ENCODE measurements around the gene SNX25.
A peak's percentile ranks its signal among the peaks of the same experiment; 100 is the strongest.
"Not testable (repeated sequence)": the region's sequence is repeated elsewhere in the genome, so short reads cannot be mapped to it uniquely, and the experiment has no call there.

SNX25 gene

GRCh38 chr4:185307136-185307950 lies 97.9 kb downstream of the SNX25 start:
- H3K27ac Mint-ChIP-seq: no peak overlapping the region
- no peak overlapping the region for H3K4me3 Mint-ChIP-seq
- H3K27me3 Mint-ChIP-seq (ENCODE audit: low read depth): no peaks in the 10 kb centered on the region
- H3K9me3 Mint-ChIP-seq: peaks cover 3% of the 10 kb centered on the region
- peaks cover 24% of the 10 kb centered on the region for H3K4me1 Mint-ChIP-seq (ENCODE audit: low read depth)
- peaks cover 29% of the 10 kb centered on the region for H3K36me3 Mint-ChIP-seq (ENCODE audit: low read depth)

GRCh38 chr4:185309770-185310169 lies 100.4 kb downstream of the SNX25 start:
- Mint-ChIP-seq H3K4me1 (ENCODE audit: low read depth) (peaks cover 24% of the 10 kb centered on the region), H3K9me3 (peaks cover 3% of the 10 kb centered on the region), H3K27ac (peak overlapping the region; percentile 79), H3K4me3 (peak overlapping the region; percentile 0), H3K27me3 (ENCODE audit: low read depth) (no peaks in the 10 kb centered on the region), H3K36me3 (ENCODE audit: low read depth) (peaks cover 42% of the 10 kb centered on the region)

GRCh38 chr4:185311113-185311888 lies 101.9 kb downstream of the SNX25 start:
- Mint-ChIP-seq H3K4me3 (no peak overlapping the region), H3K9me3 (peaks cover 3% of the 10 kb centered on the region), H3K4me1 (ENCODE audit: low read depth) (peaks cover 24% of the 10 kb centered on the region), H3K27ac (no peak overlapping the region), H3K27me3 (ENCODE audit: low read depth) (no peaks in the 10 kb centered on the region), H3K36me3 (ENCODE audit: low read depth) (peaks cover 48% of the 10 kb centered on the region)

GRCh38 chr4:185312699-185313098 lies 103.3 kb downstream of the SNX25 start:
- H3K36me3 Mint-ChIP-seq (ENCODE audit: low read depth): peaks cover 57% of the 10 kb centered on the region
- H3K27ac Mint-ChIP-seq: no peak overlapping the region
- H3K27me3 Mint-ChIP-seq (ENCODE audit: low read depth): no peaks in the 10 kb centered on the region

GRCh38 chr4:185317462-185317861 lies 108.1 kb downstream of the SNX25 start:
- Mint-ChIP-seq H3K27ac (peak overlapping the region; percentile 26), H3K9me3 (peaks cover 12% of the 10 kb centered on the region), H3K36me3 (ENCODE audit: low read depth) (peaks cover 50% of the 10 kb centered on the region), H3K4me1 (ENCODE audit: low read depth) (peaks cover 14% of the 10 kb centered on the region)
- H3K27me3 Mint-ChIP-seq (ENCODE audit: low read depth); H3K4me3 Mint-ChIP-seq: not testable (repeated sequence)

More at GRCh38 chr4:185312699-185313098, 103.3 kb downstream of the SNX25 start:
- peaks cover 22% of the 10 kb centered on the region for H3K4me1 Mint-ChIP-seq (ENCODE audit: low read depth)
- H3K9me3 Mint-ChIP-seq: peaks cover 9% of the 10 kb centered on the region
- H3K4me3 Mint-ChIP-seq: no peak overlapping the region

- Mint-ChIP-seq H3K27me3 (ENCODE audit: low read depth) (no peaks in the 10 kb centered on the region), H3K9me3 (peaks cover 12% of the 10 kb centered on the region), H3K27ac (no peak overlapping the region), H3K36me3 (ENCODE audit: low read depth) (peaks cover 47% of the 10 kb centered on the region), H3K4me3 (no peak overlapping the region), H3K4me1 (ENCODE audit: low read depth) (peaks cover 14% of the 10 kb centered on the region)
Observed at GRCh38 chr4:185317880-185318279, 108.5 kb downstream of the SNX25 start.

GRCh38 chr4:185318679-185319078 lies 109.3 kb downstream of the SNX25 start:
- peak overlapping the region; percentile 30 for H3K4me3 Mint-ChIP-seq
- no peaks in the 10 kb centered on the region for H3K27me3 Mint-ChIP-seq (ENCODE audit: low read depth)
- H3K4me1 Mint-ChIP-seq (ENCODE audit: low read depth): peaks cover 14% of the 10 kb centered on the region
- H3K9me3 Mint-ChIP-seq: peaks cover 12% of the 10 kb centered on the region
- H3K36me3 Mint-ChIP-seq (ENCODE audit: low read depth): peaks cover 41% of the 10 kb centered on the region
- peak overlapping the region; percentile 52 for H3K27ac Mint-ChIP-seq

- peaks cover 19% of the 10 kb centered on the region for H3K36me3 Mint-ChIP-seq (ENCODE audit: low read depth)
- H3K9me3 Mint-ChIP-seq: peaks cover 6% of the 10 kb centered on the region
- H3K27me3 Mint-ChIP-seq (ENCODE audit: low read depth): no peaks in the 10 kb centered on the region
- no peak overlapping the region for H3K4me3 Mint-ChIP-seq
- no peak overlapping the region for H3K27ac Mint-ChIP-seq
- peaks cover 10% of the 10 kb centered on the region for H3K4me1 Mint-ChIP-seq (ENCODE audit: low read depth)
Observed at GRCh38 chr4:185322803-185323202, 113.4 kb downstream of the SNX25 start.

- Mint-ChIP-seq H3K36me3 (ENCODE audit: low read depth) (peaks cover 20% of the 10 kb centered on the region), H3K27me3 (ENCODE audit: low read depth) (no peaks in the 10 kb centered on the region), H3K9me3 (peaks cover 6% of the 10 kb centered on the region), H3K27ac (no peak overlapping the region), H3K4me1 (ENCODE audit: low read depth) (peaks cover 6% of the 10 kb centered on the region), H3K4me3 (no peak overlapping the region)
Observed at GRCh38 chr4:185323606-185324005, 114.2 kb downstream of the SNX25 start.

- H3K36me3 Mint-ChIP-seq (ENCODE audit: low read depth): peaks cover 20% of the 10 kb centered on the region
- H3K9me3 Mint-ChIP-seq; H3K4me3 Mint-ChIP-seq; H3K27ac Mint-ChIP-seq; H3K27me3 Mint-ChIP-seq (ENCODE audit: low read depth); H3K4me1 Mint-ChIP-seq (ENCODE audit: low read depth): not testable (repeated sequence)
Observed at GRCh38 chr4:185324361-185324760, 115.0 kb downstream of the SNX25 start.

- H3K4me3 Mint-ChIP-seq; H3K27me3 Mint-ChIP-seq (ENCODE audit: low read depth); H3K4me1 Mint-ChIP-seq (ENCODE audit: low read depth); H3K27ac Mint-ChIP-seq; H3K9me3 Mint-ChIP-seq: not testable (repeated sequence)
- peaks cover 18% of the 10 kb centered on the region for H3K36me3 Mint-ChIP-seq (ENCODE audit: low read depth)
Observed at GRCh38 chr4:185325721-185326120, 116.3 kb downstream of the SNX25 start.

- Mint-ChIP-seq H3K9me3 (no peaks in the 10 kb centered on the region), H3K36me3 (ENCODE audit: low read depth) (peaks cover 17% of the 10 kb centered on the region), H3K27ac (no peak overlapping the region), H3K4me3 (no peak overlapping the region), H3K27me3 (ENCODE audit: low read depth) (no peaks in the 10 kb centered on the region), H3K4me1 (ENCODE audit: low read depth) (peaks cover 4% of the 10 kb centered on the region)
Observed at GRCh38 chr4:185328586-185328985, 119.2 kb downstream of the SNX25 start.

- not testable (repeated sequence) for H3K27ac Mint-ChIP-seq; H3K27me3 Mint-ChIP-seq (ENCODE audit: low read depth); H3K9me3 Mint-ChIP-seq; H3K4me3 Mint-ChIP-seq; H3K4me1 Mint-ChIP-seq (ENCODE audit: low read depth)
- peaks cover 17% of the 10 kb centered on the region for H3K36me3 Mint-ChIP-seq (ENCODE audit: low read depth)
Observed at GRCh38 chr4:185329879-185330510, 120.6 kb downstream of the SNX25 start.

- peaks cover 4% of the 10 kb centered on the region for H3K4me1 Mint-ChIP-seq (ENCODE audit: low read depth)
- no peaks in the 10 kb centered on the region for H3K9me3 Mint-ChIP-seq
- no peak overlapping the region for H3K27ac Mint-ChIP-seq
- H3K27me3 Mint-ChIP-seq (ENCODE audit: low read depth): no peaks in the 10 kb centered on the region
- H3K36me3 Mint-ChIP-seq (ENCODE audit: low read depth): peaks cover 25% of the 10 kb centered on the region
- H3K4me3 Mint-ChIP-seq: no peak overlapping the region
Observed at GRCh38 chr4:185332575-185333464, 123.4 kb downstream of the SNX25 start.
